K562 (cell line): Measurements from ENCODE around the gene EPHB3. TPM values are rescaled to one million over a fixed set of nuclear protein-coding genes. Genes with fewer than 3 reads are reported as not detected.

Experiments used
- ATAC-seq: fragments of 200-7000 bp; cut with Tn5 transposase; 3 replicates; pipeline ENCODE4 v1.9.1; 2020; ENCODE audit warnings: moderate library complexity
- BruUV-seq: library from RNA; stranded (reverse); fragments of 400-500 nt; replicated peaks from 2 replicates; lab custom pipeline; 2021; lab: Mats Ljungman, UMichigan
- CTCF ChIA-PET: fragments of 300-600 bp; formaldehyde crosslinking; extraction: SDS; loops from one replicate; lab custom pipeline; 2021; ENCODE audit warnings: low intra/inter-chr PET ratio; lab: Yijun Ruan, JAX
- POLR2A ChIA-PET: fragments of 300-600, 350-650 bp; sonication (Branson Sonifier 250); formaldehyde crosslinking; extraction: SDS; loops from one replicate; lab custom pipeline; 2021; ENCODE audit warnings: antibody characterized with exemption, inconsistent platforms; lab: Yijun Ruan, JAX
- DNase-seq, 4 experiments: peaks; one replicate each; pipeline versions ENCODE4 v3.0.0 to v3.0.0-alpha.2; 2011 to 2018; ENCODE audit warnings: low spot score in 3 of 4, mixed read lengths in 3 of 4; ENCODE audit errors: extremely low read depth in 1 of 4
- FAIRE-seq: peaks from 2 replicates; lab custom pipeline; 2011; peaks lifted over from hg19 to GRCh38; lab: Jason Lieb, UNC
- H2AFZ ChIP-seq: 2 replicates; pipeline ENCODE4 v1.6.0; 2011; ENCODE audit warnings: low read depth, low read length, control low read depth, inconsistent platforms
- H3K27ac ChIP-seq: fragments of 200-600 bp; 3 replicates; pipeline ENCODE4 v1.8.0; 2011; ENCODE audit warnings: low read depth, mild to moderate bottlenecking, control low read depth, inconsistent platforms, low read length, moderate library complexity, mixed read lengths; ENCODE audit errors: extremely low read depth
- H3K27me3 ChIP-seq, 2 experiments: fragments of 300-600 bp in 1 of 2; 2 replicates in 1 of 2; 3 replicates in 1 of 2; pipeline versions ENCODE4 v1.6.0 to v1.8.0; 2011; ENCODE audit warnings: inconsistent platforms in 2 of 2, low read length in 2 of 2, mild to moderate bottlenecking in 1 of 2, mixed read lengths in 1 of 2, moderate library complexity in 1 of 2; ENCODE audit not compliant: control insufficient read depth in 2 of 2, insufficient read depth in 2 of 2
- H3K36me3 ChIP-seq: fragments of 300-600 bp; 3 replicates; pipeline ENCODE4 v1.8.0; 2011; ENCODE audit warnings: mild to moderate bottlenecking, low read length, inconsistent platforms; ENCODE audit not compliant: control insufficient read depth, insufficient read depth
- H3K4me1 ChIP-seq, 2 experiments: fragments of 200-600 bp in 1 of 2; replicated peaks in 1 of 2; 2 replicates in 1 of 2; 3 replicates in 1 of 2; pipeline versions ENCODE4 v1.5.1 to v1.8.0; 2011; ENCODE audit warnings: inconsistent platforms in 2 of 2, low read length in 2 of 2, mild to moderate bottlenecking in 1 of 2, mixed read lengths in 1 of 2, moderate library complexity in 1 of 2; ENCODE audit not compliant: control insufficient read depth in 2 of 2, insufficient read depth in 2 of 2
- H3K4me2 ChIP-seq: 2 replicates; pipeline ENCODE4 v1.6.1; 2011; ENCODE audit warnings: low read length, control low read depth, inconsistent platforms, mixed read lengths; ENCODE audit not compliant: insufficient read depth
- H3K4me3 ChIP-seq: fragments of 200-600 bp; sonication (generic), shearing (Covaris generic); 2 replicates; pipeline ENCODE4 v1.5.1; 2016; ENCODE audit warnings: control low read depth, inconsistent platforms
- H3K79me2 ChIP-seq: fragments of 200-600 bp; 3 replicates; pipeline ENCODE4 v1.8.0; 2011; ENCODE audit warnings: low read length, inconsistent platforms; ENCODE audit not compliant: control insufficient read depth, insufficient read depth
- H3K9ac ChIP-seq, 2 experiments: 2 replicates each; pipeline versions ENCODE4 v1.6.0 to v1.6.1; 2011; ENCODE audit warnings: low read depth in 2 of 2, low read length in 2 of 2, control low read depth in 1 of 2, inconsistent platforms in 1 of 2, mild to moderate bottlenecking in 1 of 2, mixed read lengths in 1 of 2; ENCODE audit not compliant: insufficient read depth in 1 of 2
- H3K9me1 ChIP-seq: one replicate; pipeline ENCODE4 v1.6.0; 2011; ENCODE audit warnings: inconsistent platforms, mild to moderate bottlenecking, low read length, moderate library complexity; ENCODE audit not compliant: control insufficient read depth, insufficient read depth
- H3K9me3 ChIP-seq: replicated peaks from 2 replicates; pipeline ENCODE4 v1.5.1; 2011; ENCODE audit warnings: low read depth, low read length, inconsistent platforms; ENCODE audit not compliant: control insufficient read depth, insufficient read depth
- H4K20me1 ChIP-seq: replicated peaks from 2 replicates; pipeline ENCODE4 v1.6.1; 2011; ENCODE audit warnings: low read length, inconsistent platforms, mixed read lengths; ENCODE audit not compliant: control insufficient read depth, insufficient read depth
- CBFB ChIP-seq: sonication (generic); formaldehyde crosslinking; IDR thresholded peaks from 2 replicates; pipeline ENCODE4 v1.4.0; 2020; ENCODE audit warnings: mild to moderate bottlenecking, missing genetic modification reagents
- CC2D1A ChIP-seq: fragments of 450-650 bp; IDR thresholded peaks from 2 replicates; pipeline ENCODE4 v1.6.1; 2017; ENCODE audit warnings: mild to moderate bottlenecking
- CREB3 ChIP-seq: fragments of 450-650 bp; conservative IDR thresholded peaks from 2 replicates; pipeline ENCODE4 v1.6.1; 2016; ENCODE audit warnings: missing genetic modification characterization, low read depth, mild to moderate bottlenecking, missing compliant biosample characterization, moderate library complexity
- NEUROD1 ChIP-seq: fragments of 150-350 bp; IDR thresholded peaks from 2 replicates; pipeline ENCODE4 v1.6.1; 2014; ENCODE audit warnings: borderline replicate concordance, low read length, low read depth; ENCODE audit not compliant: partially characterized antibody
- WGBS: fragments of 100-300 bp; shearing (Covaris generic); methylation state at CpG from one replicate; pipeline ENCODE4 v1.1.6; 2016; ENCODE audit warnings: low coverage, mixed read lengths; ENCODE audit not compliant: insufficient coverage; ENCODE audit errors: missing lambda C conversion rate; 5-methylcytosine and 5-hydroxymethylcytosine counted together
- in situ Hi-C: fragments of 300-500 bp; cut with MboI; formaldehyde crosslinking; loops from 4 replicates; pipeline ENCODE4 v1.15.0; 2018; ENCODE audit warnings: inconsistent platforms, mixed read lengths
- intact Hi-C: fragments of 100-400 bp; cut with micrococcal nuclease; formaldehyde crosslinking; loops from 2 replicates; pipeline ENCODE4 v1.14.2; 2022
- polyA plus RNA-seq, 8 experiments: library from polyadenylated mRNA; depleted of rRNA in 4 of 8; stranded (reverse) in 5 of 8; unstranded in 3 of 8; fragments of >200 nt; fragmentation: Nextera tagmentation in 2 of 8; fragmentation: Illumina TruSeq in 1 of 8; extraction: Ambion mirVana in 2 of 8; extraction: Trizol in 1 of 8; gene quantifications; 2 replicates each; pipeline versions ENCODE4 v1.2.1 to v1.2.3, GENCODE V29; 2011 to 2014; ENCODE audit warnings: inconsistent platforms in 1 of 8, missing spikeins in 1 of 8
- total RNA-seq, 7 experiments: library from RNA; depleted of rRNA in 6 of 7; stranded (reverse); fragments of >200 nt in 6 of 7; fragmentation: Illumina TruSeq in 2 of 7; extraction: Trizol in 2 of 7; gene quantifications; 2 replicates each; pipeline versions ENCODE4 v1.2.1 to v1.2.3, GENCODE V29; 2011 to 2021; ENCODE audit warnings: low replicate concordance in 1 of 7
- TF ChIP-seq, protein P1 (sequence below), 2 experiments: fragments of 450-650 bp; formaldehyde crosslinking in 1 of 2; IDR thresholded peaks; 2 replicates each; pipeline versions ENCODE4 v1.4.0 to v1.6.1; 2014 to 2020; ENCODE audit warnings: mild to moderate bottlenecking in 2 of 2, borderline replicate concordance in 1 of 2, low read depth in 1 of 2

EPHB3 gene
- total and polyA plus RNA-seq, 9 of the 15 experiments (the other 6 are each of a cell fraction or from before 2014, with no cell fraction given): not detected

DNA sequence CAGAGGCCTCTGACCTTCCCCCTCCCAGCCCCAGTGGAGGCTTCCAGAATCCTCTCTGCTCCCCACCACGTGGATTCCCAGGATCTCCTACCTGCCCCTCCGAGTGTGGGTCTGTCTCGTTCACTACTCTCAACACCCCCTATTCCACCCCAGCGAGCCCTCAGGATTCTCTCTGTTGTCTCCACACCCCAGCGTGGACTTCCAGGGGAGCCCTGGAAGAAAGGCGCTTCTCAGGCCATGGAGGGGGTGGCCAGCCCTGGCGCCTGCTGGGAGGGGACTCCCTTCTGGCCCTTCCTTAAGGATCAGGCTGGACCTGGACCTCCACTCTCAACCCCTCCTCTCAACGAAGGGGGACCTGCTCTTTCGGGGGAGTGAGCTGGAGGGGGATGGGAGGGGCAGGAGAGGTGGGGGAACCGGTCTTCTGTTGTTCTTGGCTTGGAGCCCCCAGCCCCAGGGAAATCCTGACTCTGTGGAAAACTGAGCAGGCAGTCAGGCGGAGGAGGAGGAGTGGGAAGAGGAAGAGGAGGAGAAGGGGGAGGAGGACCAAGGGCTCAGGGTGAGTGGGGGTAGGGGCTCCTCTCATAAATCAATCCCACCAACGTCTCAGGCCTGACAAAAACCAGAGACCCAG is 32.9 kb downstream of the EPHB3 start:
- Histone ChIP-seq H3K9ac (no peak overlapping the region), H3K27me3 (peaks cover 17 to 75% of the 10 kb centered on the region in 2 experiments; a peak in 4 of 5 replicates), H3K9me1 (peaks cover 3% of the 10 kb centered on the region), H3K4me1 (no peaks in the 10 kb centered on the region; a peak in 1 of 5 replicates), H2AFZ (no peak overlapping the region), H3K4me3 (no peak overlapping the region), H3K27ac (no peak overlapping the region)
- no TSS peak for BruUV-seq
- POLR2A ChIA-PET: interaction anchor here (0.7 kb wide), 1 partner anchor 17 kb away, joined by 3 read pairs; no protein-coding TSS in a partner anchor
- no peak for DNase-seq
- intact Hi-C loops (no loop called here), in situ Hi-C loops (no loop called here)
- 0% methylated on average over 8 of the region's 12 CpGs for WGBS
- CTCF ChIA-PET: no interaction called here
- TF ChIP-seq NEUROD1: no peak
- TF ChIP-seq CREB3 (tag): no peak
- TF ChIP-seq, all 486 proteins: peak for 0
- Histone ChIP-seq H3K4me2 (no peak overlapping the region), H3K36me3 (no peaks in the 10 kb centered on the region), H4K20me1 (no peaks in the 10 kb centered on the region), H3K79me2 (no peaks in the 10 kb centered on the region), H3K9me3 (no peaks in the 10 kb centered on the region)
- ATAC-seq (no peak), FAIRE-seq (no peak)

DNA sequence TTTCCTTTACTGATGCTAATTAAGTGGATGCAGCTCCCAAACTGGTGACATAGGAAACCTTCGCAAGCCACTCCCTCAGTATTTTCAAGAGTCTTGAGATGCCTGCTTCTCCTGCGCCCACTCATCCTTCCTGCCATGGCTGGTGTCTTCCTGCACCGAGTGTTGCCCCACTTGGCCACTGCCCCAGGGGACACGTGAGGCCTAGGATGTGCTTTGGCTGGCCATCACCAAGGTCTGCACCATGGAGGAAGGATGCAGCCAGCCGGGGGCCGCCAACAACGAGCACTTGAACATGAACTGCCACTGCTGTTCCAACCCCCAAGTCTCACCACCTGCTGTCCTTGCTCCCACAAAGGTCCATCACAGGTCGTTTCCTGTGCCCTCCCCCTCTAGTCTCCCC is 34.1 kb downstream of the EPHB3 start:
- CTCF ChIA-PET: no interaction called here
- in situ Hi-C loops: no loop called here
- H2AFZ ChIP-seq: no peak overlapping the region
- no peak overlapping the region for H3K4me2 ChIP-seq
- no peak for FAIRE-seq
- peaks cover 3% of the 10 kb centered on the region for H3K9me1 ChIP-seq
- intact Hi-C loops: no loop called here
- no peak for ATAC-seq
- H3K9ac ChIP-seq: no peak overlapping the region
- H3K36me3 ChIP-seq: no peaks in the 10 kb centered on the region
- no peaks in the 10 kb centered on the region for H3K79me2 ChIP-seq
- H3K27me3 ChIP-seq: peaks cover 17 to 87% of the 10 kb centered on the region in 2 experiments; a peak in 4 of 5 replicates
- no peak for DNase-seq
- H3K4me3 ChIP-seq: no peak overlapping the region
- WGBS: 2% methylated on average over 8 of the region's 8 CpGs
- peaks cover 3% of the 10 kb centered on the region; the same call in 1 of the 2 replicates for H4K20me1 ChIP-seq
- no peaks in the 10 kb centered on the region; a peak in 1 of 5 replicates for H3K4me1 ChIP-seq
- no TSS peak for BruUV-seq
- POLR2A ChIA-PET: no interaction called here
- no peaks in the 10 kb centered on the region for H3K9me3 ChIP-seq
- no peak overlapping the region for H3K27ac ChIP-seq
- no peak for TF ChIP-seq CC2D1A
- TF ChIP-seq CBFB (CRISPR knock-in tag): no peak
- TF ChIP-seq, protein P1, sequence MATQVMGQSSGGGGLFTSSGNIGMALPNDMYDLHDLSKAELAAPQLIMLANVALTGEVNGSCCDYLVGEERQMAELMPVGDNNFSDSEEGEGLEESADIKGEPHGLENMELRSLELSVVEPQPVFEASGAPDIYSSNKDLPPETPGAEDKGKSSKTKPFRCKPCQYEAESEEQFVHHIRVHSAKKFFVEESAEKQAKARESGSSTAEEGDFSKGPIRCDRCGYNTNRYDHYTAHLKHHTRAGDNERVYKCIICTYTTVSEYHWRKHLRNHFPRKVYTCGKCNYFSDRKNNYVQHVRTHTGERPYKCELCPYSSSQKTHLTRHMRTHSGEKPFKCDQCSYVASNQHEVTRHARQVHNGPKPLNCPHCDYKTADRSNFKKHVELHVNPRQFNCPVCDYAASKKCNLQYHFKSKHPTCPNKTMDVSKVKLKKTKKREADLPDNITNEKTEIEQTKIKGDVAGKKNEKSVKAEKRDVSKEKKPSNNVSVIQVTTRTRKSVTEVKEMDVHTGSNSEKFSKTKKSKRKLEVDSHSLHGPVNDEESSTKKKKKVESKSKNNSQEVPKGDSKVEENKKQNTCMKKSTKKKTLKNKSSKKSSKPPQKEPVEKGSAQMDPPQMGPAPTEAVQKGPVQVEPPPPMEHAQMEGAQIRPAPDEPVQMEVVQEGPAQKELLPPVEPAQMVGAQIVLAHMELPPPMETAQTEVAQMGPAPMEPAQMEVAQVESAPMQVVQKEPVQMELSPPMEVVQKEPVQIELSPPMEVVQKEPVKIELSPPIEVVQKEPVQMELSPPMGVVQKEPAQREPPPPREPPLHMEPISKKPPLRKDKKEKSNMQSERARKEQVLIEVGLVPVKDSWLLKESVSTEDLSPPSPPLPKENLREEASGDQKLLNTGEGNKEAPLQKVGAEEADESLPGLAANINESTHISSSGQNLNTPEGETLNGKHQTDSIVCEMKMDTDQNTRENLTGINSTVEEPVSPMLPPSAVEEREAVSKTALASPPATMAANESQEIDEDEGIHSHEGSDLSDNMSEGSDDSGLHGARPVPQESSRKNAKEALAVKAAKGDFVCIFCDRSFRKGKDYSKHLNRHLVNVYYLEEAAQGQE (IDR thresholded peaks at IDR 0.05; ENCODE audit: borderline replicate concordance): no peak
- TF ChIP-seq, protein P1 (CRISPR knock-in tag; IDR thresholded peaks at IDR 0.05; ENCODE audit: low read depth): no peak
